HG02798 (cell line): ENCODE measurements around the gene FNDC8.
"Not testable (repeated sequence)": the region's sequence is repeated elsewhere in the genome, so short reads cannot be mapped to it uniquely, and the experiment has no call there.

Experiments used
- ATAC-seq: cut with Tn5 transposase; IDR thresholded peaks from one replicate; pipeline ENCODE4 v1.9.1; 2021; ENCODE audit warnings: mild to moderate bottlenecking; ENCODE audit not compliant: unreplicated experiment, poor library complexity

FNDC8 gene

GRCh38 chr17:35138218-35138617 is 16.8 kb downstream of the FNDC8 start:
- ATAC-seq = no peak

GRCh38 chr17:35141681-35142466 is 20.5 kb downstream of the FNDC8 start, which contains the start of gene NLE1:
TSS of gene NLE1 (minus strand) at chr17:35142303. CDS start at chr17:35142275, 28 bp downstream.
- peak; percentile 94 for ATAC-seq

- ATAC-seq = peak; percentile 9
Observed at GRCh38 chr17:35142467-35142796, 21.0 kb downstream of the FNDC8 start.

GRCh38 chr17:35144840-35145239 is 23.4 kb downstream of the FNDC8 start:
- ATAC-seq = no peak

DNA sequence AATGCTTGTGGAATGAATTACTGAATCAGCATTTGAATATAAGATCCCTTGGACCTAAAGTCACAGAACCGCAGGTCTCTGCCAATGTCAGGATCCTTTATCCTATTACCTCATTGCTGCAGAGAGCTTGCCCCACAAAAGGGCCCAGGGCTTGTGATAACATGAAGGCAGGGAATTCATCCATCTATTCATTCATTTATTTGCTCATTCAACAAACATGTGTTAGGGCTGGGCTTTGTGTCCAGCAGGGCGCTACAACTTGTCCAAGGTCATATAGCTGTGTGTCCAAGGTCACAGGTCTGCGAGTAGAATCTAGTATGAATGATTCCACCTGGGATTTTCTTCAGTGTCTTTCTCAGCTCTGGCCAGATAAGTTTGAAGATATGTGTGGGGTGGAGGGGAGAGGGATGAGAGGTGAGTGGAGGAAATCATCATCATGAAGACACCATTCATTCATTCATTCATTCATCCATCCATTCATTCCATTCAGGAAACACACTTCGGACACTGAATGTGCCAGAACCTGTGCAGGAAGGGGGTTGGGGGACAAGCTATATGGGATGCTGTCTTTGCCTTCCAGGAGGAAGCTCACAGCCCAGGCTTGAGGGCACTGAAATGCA is 24.9 kb downstream of the FNDC8 start:
- ATAC-seq = no peak

DNA sequence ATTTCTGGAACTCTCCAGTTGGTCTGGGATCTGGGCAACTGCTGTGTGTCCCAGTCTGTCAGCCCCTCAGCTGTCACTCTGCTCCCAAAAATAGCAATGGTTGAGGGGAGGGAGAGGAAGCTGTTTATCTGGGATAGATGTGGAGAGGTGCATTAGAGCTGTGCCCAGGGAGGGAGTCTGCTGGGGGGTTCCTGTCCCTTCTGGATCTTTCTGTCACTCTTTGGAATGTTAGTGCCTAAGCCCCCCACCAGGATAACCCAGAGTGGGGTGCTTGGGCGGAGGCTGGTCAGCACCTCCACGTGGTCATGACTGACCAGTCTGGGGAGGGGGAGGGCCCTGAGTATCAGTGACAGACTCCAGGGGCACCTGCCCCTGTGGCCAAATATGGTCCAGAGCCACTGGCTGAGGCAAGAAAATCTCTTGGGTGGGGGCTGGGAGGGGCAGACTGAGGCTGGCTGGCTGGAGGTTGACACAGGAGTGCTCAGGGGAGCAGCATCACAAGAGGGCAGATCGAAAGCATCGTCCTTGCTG is 26.0 kb downstream of the FNDC8 start, which contains the start of gene UNC45B:
UNC45B (plus strand) TSS at position 443 of the 531 bp plus-strand sequence. CDS start 447 bp downstream, outside the sequence.
- no peak for ATAC-seq

GRCh38 chr17:35148144-35148543 is 26.7 kb downstream of the FNDC8 start:
- ATAC-seq = no peak

DNA sequence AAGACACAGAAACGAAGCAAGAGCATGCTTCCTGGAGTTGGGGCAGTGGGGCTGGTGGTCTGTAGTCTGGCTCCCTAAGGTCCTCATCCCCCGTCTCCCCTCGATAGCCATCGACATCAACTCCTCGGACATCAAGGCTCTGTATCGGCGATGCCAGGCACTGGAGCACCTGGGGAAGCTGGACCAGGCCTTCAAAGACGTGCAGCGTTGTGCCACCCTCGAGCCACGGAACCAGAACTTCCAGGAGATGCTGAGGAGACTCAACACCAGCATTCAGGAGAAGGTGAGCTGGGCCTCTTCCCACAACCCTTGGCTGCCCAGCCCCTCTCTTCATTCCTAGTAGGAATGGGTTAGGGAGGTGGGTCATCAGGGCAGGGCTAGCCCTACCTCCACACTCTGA is 28.5 kb downstream of the FNDC8 start:
- no peak for ATAC-seq

- ATAC-seq = not testable (repeated sequence)
Observed at GRCh38 chr17:35151080-35151479, 29.7 kb downstream of the FNDC8 start.

DNA sequence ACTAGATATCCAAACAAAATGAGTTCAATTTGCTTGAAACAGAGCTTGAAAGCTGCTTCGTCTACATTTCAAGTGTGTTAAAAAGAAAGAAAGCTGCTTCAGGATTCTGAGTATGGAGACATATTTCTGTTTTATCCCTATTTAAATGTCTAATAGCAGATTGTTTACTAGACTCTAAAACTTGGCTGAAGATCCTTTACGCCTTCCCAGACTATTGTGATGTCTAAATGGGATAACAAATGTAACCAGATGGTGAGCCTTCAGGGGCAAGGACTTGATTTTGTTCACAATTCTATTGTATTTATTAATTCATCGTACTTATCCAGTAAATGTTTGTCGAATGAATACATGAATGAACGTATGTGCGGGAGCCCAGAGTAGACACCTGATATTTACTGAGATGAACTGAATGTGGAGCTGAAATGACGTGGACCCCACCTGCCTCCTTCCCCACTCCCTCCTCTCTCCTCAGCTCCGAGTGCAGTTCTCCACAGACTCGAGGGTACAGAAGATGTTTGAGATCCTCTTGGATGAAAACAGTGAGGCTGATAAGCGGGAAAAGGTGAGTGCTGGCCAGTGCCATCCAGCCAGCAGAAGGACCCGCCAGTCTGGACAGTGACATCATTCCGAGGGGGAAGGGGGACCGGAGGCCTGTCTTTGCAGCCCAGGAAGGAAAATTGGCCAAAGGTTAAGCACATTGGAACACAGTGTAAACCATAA is 31.2 kb downstream of the FNDC8 start:
- ATAC-seq = no peak

- no peak for ATAC-seq
Observed at GRCh38 chr17:35154196-35155165, 33.1 kb downstream of the FNDC8 start.

DNA sequence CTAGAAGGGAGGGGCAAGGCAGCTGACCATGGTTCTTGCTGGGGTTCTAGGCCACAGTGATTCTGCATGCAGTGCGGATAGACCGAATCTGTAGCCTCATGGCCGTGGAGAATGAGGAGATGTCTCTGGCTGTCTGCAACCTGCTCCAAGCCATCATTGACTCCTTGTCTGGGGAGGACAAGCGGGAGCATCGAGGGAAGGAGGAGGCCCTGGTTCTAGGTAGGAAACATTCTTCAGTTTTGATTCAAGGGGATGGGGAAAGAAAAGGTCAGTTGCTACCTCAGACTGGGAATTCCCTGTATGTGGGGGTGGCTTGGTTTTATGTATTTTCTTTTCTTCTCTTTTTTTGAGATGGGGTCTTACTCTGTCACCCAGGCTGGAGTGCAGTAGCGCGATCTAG is 33.8 kb downstream of the FNDC8 start:
- no peak for ATAC-seq

DNA sequence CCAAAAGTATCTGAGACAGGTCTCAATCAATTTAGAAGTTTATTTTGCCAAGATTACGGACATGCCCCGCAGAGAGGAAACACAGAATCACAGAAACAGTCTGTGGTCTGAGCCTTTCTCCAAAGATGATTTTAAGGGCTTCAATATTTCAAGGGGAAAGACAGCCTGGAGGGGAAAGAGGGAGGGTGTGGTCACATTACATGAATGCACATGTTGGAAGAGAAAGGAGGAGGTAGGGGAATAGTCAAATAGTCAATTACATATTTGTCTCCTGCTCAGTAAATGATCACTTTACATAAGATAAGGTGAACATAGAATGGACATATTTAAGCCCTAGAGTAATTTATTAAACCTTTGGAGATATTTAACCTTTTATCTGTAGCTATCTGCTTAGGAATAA is 38.5 kb downstream of the FNDC8 start:
- no peak for ATAC-seq

DNA sequence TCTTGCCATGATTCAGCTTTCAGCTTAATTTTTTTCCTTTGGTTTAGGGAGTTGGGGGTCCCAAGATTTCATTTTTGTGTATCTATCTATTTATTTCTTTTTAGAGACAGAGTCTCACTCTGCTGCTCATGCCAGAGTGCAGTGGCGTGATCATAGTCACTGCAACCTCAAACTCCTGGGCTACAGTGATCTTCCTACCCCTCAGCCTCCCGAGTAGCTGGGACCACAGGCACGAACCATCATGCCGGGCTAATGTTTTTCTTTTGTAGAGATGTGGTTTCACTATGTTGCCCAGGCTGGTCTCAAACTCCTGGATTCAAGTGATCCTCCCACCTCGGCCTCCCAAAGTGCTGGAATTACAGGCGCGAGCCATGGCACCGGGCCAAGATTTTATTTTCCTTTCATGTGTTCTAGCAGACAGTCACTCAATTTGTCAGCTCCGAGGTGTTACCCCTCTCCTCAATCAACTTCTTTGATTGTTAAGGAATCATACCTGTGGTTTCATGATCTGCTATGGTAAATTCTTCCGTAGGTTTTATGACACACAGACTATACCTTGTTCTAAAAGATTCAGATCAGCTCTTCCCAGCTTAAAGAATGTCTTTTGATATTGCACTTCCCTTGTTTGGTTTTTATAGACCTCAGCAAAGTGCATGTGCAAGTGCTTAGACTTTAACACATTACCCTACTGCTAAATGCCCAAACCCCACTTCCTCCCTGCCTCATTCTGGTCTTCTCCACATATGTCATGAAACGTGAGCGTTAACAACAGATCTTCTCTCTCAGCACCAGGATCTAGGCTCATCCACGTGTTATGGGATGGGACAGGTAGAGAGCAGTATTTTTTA is 39.2 kb downstream of the FNDC8 start:
- no peak for ATAC-seq

- no peak for ATAC-seq
Observed at GRCh38 chr17:35161281-35161761, 39.9 kb downstream of the FNDC8 start.

DNA sequence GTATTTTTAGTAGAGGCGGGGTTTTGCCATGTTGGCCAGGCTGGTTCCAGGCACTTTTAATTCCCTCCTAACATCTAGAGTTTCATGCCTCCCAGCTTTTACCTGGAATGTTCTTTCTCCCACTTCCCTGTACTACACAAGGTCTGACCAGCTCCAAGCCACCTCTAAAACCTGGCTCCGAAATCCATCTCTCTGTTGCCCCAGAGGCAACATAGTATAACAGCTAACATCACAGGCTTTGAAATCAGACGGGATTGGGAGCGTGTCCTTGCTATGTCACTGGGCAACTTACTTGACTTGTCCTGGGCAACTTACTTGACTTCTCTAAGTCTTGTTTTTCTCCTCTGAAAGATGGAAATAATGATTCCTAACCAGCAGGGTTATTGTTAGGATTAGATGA is 41.3 kb downstream of the FNDC8 start:
- no peak for ATAC-seq

- no peak for ATAC-seq
Observed at GRCh38 chr17:35163886-35164285, 42.5 kb downstream of the FNDC8 start.

- no peak for ATAC-seq
Observed at GRCh38 chr17:35164716-35165115, 43.3 kb downstream of the FNDC8 start.

DNA sequence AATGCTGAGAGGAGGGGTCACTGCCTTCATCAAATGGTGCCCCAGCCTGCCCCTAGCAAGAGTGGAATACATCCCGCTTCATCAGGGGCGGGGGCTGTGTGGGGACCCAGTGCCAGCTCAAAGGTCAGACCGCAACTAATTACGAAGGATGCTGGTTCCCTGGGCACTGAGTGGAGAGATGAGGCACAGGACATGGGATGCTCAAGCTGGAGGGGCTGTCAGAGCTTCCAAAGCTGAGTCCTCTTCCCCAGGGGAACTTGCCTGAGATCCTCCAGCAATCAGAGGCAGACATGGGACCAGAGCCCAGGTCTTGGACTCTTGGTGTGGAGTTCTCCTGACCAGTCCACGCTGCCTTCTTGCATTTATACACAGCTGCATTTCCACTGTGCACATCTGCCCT is 45.1 kb downstream of the FNDC8 start:
- no peak for ATAC-seq
